NCI-H446 (cell line): ENCODE measurements around the gene SFRP4.
"Not testable (repeated sequence)": the region's sequence is repeated elsewhere in the genome, so short reads cannot be mapped to it uniquely, and the experiment has no call there.

ENCODE experiments used
- DNase-seq, 2 experiments: peaks; one replicate each; lab custom pipeline; 2025; lab: John Stamatoyannopoulos, UW

The SFRP4 gene

GRCh38 chr7:37916673-37917660 is at the start of gene SFRP4:
Gene SFRP4, minus strand, starts transcription at chr7:37916817. Its CDS starts 280 bp downstream, at chr7:37916537.
- DNase-seq = peak; percentile 78

GRCh38 chr7:37964196-37964595 is 47.6 kb upstream of the SFRP4 start:
- DNase-seq = no peak

GRCh38 chr7:37961251-37961650 is 44.6 kb upstream of the SFRP4 start:
- no peak for DNase-seq

GRCh38 chr7:37960483-37960882 is 43.9 kb upstream of the SFRP4 start:
- DNase-seq = no peak

GRCh38 chr7:37957221-37957970 is 40.8 kb upstream of the SFRP4 start:
- DNase-seq = no peak

GRCh38 chr7:37956791-37957190 is 40.2 kb upstream of the SFRP4 start:
- no peak for DNase-seq

- not testable (repeated sequence) for DNase-seq
Observed at GRCh38 chr7:37954217-37954616, 37.6 kb upstream of the SFRP4 start.

- no peak for DNase-seq
Observed at GRCh38 chr7:37952240-37952639, 35.6 kb upstream of the SFRP4 start.

- no peak for DNase-seq
Observed at GRCh38 chr7:37947941-37948210, 31.3 kb upstream of the SFRP4 start.

- no peak for DNase-seq
Observed at GRCh38 chr7:37947138-37947940, 30.7 kb upstream of the SFRP4 start.

GRCh38 chr7:37945336-37945735 is 28.7 kb upstream of the SFRP4 start:
- no peak for DNase-seq

- no peak for DNase-seq
Observed at GRCh38 chr7:37944737-37945054, 28.1 kb upstream of the SFRP4 start.

GRCh38 chr7:37943905-37944736 is 27.5 kb upstream of the SFRP4 start:
- DNase-seq = no peak

GRCh38 chr7:37942934-37943610 is 26.5 kb upstream of the SFRP4 start:
- DNase-seq = peak; percentile 12 to 53

GRCh38 chr7:37933018-37933566 is 16.5 kb upstream of the SFRP4 start:
- no peak for DNase-seq

- DNase-seq = no peak
Observed at GRCh38 chr7:37932543-37932942, 15.9 kb upstream of the SFRP4 start.

GRCh38 chr7:37930226-37930948 is 13.8 kb upstream of the SFRP4 start:
- no peak for DNase-seq

- DNase-seq = no peak
Observed at GRCh38 chr7:37928878-37929277, 12.3 kb upstream of the SFRP4 start.

- no peak for DNase-seq
Observed at GRCh38 chr7:37927773-37928444, 11.3 kb upstream of the SFRP4 start.
